GM21390 (cell line): Measurements from ENCODE around the gene GFOD2.

Experiments used
- ATAC-seq: cut with Tn5 transposase; IDR thresholded peaks from one replicate; pipeline ENCODE4 v1.9.1; 2021; ENCODE audit not compliant: unreplicated experiment

GFOD2 gene

GRCh38 chr16:67673712-67674580 lies 45.2 kb downstream of the GFOD2 start:
- ATAC-seq: no peak

GRCh38 chr16:67672739-67673662 lies 46.1 kb downstream of the GFOD2 start:
- ATAC-seq: no peak

- no peak for ATAC-seq
These were observed 46.8 kb downstream of the GFOD2 start for GRCh38 chr16:67672306-67672705.

DNA sequence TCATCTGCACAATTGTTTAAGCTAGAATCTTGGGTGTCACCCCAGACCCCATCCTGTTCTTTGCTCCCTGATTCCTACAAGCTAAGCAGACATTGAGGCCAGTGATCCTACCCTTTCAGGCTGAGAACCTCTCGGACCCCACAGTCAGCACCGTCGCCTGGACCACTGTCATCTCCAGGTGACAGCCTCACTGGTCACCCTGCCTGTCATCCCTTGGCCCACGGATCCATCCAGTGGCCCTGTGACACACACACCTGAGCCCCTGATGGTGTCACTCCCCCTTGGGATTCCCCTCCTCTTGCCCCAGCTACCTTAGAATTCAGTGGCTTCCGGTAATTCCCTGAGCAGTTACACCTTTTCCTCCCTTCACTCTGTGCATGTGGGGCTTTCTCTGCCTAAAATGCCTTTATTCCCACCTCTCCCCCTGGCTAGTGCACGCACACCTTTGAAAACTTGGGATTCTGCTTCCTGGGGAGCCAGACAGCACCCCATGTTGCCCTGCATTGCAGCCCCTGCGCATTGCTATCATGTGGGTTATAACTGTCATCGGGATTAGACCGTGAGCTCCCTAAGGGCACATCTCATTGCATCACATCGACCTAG lies 49.5 kb downstream of the GFOD2 start:
- ATAC-seq: no peak

GRCh38 chr16:67668495-67669157 lies 50.5 kb downstream of the GFOD2 start:
- ATAC-seq: no peak

DNA sequence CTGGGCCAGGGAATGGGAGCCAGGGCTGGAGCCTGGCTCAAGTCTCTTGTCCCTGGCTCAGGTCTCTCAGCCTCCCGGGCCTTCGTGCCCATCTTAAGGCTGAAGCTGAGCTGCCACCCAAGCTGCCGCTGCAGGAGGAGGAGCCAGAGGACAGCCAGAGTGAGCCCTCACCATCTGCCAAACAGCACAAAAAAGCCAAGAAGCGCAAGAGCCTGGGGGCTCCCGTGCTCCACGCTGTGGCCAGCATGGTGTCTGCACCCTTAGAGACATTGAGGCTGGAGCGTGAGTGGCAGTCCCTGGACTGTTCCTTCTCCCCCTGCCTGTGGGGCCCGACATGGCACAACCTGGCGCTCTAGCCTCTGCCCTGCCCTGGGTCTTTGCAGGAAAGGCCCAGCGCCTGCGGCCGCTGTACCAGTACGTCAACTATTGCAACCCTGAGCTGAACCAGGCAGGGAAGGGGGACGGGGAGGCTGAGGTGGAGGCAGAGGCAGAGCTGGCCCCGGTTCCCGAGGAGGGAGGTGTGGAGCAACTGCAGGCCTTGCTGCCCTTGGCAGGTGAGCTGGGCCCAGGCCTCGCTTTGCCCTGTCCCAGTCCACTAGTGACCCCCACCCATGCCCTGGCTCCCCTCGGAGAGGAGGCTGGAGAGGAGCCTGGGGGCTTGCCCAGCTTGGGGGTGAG lies 51.2 kb downstream of the GFOD2 start:
- peak; percentile 64 for ATAC-seq

DNA sequence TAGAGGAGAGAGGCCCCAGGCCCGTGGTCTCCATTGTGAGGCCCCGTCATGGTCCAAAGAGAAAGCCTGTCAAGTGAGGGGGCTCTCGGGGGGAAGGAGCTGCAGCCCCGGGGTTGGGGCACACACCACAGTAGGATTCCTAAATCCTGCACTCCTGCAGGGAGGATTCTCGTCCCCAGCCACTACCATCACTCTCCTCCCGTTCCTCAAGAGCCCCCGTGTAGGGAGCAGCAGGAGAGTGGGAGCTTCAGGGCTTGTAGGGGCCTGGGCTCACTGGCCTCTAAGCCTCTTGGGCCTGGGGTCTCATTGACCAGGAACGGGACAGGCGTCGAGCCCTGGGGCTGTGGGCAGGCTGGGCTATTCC lies 51.7 kb downstream of the GFOD2 start:
- no peak for ATAC-seq

GRCh38 chr16:67666559-67667452 lies 52.3 kb downstream of the GFOD2 start, which contains the start of the genes C16orf86 and ENKD1:
Gene C16orf86, plus strand, starts transcription at chr16:67666814. Its CDS starts 157 bp downstream, at chr16:67666971.
Gene ENKD1, minus strand, starts transcription at chr16:67666750. Its CDS starts 308 bp downstream, at chr16:67666442.
- peak; percentile 54 for ATAC-seq

DNA sequence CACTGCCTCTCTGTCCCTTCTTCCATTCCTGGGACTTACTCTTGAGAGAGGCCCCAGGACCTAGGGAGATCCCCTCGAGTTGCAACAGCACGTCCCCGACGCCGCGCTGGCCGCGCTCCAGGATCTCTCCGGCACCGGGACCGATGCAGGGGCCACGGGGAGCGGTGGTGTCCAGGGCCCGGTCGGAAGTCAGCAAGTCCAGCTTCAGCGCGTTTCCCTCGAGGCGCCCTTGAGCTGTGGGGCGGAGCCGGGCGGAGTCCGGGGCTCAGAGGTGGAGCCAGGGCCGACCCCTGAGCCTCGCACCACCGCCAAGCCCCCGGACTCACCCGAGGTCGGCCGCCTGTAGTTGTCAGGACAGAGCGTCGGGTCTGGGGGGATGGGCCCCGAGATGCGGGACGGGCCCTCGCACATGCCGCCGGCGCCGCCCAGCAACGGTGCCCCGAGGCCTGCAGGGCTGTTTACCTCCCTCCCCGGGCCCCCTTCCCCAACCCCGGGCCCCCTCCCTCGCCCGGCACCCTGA lies 53.0 kb downstream of the GFOD2 start:
- peak; percentile 9 for ATAC-seq

DNA sequence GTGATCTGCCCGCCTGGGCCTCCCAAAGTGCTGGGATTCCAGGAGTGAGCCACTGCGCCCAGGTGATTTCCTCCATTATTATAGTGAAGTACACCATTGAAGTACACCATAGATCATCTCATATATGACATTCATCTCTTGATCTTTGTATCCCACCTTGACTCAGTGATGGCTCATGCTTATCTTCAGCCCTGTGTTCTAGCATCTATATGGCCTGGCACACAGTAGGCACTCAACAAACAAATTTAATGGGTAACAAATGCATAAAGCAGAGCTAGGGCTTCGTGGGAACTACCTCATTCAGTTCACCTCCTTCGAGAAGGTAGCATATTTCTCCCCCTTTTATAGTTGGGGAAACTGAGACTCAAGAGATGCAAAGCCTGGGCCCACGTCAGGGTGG lies 53.5 kb downstream of the GFOD2 start:
- ATAC-seq: no peak

- ATAC-seq: no peak
These were observed 54.2 kb downstream of the GFOD2 start for GRCh38 chr16:67664871-67665270.

DNA sequence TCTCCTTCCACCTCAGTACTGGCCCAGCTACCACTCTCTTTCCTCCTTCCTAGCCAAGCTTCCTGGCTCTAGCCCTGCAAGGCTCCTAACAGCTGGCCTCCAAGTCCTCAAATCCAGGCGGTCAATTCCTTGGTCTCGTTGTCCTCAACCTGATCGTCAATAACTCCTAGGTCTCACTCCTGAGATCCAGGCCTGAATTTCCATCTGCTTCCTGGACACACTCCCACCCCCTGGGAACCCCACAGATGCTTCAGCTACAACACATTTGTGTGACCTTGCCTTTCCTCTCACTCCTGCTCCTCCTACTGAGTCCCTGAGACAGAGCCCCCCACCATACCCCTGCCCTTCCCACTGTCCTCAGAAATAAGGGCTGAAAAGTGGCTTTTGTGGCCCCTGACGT lies 54.9 kb downstream of the GFOD2 start:
- no peak for ATAC-seq

DNA sequence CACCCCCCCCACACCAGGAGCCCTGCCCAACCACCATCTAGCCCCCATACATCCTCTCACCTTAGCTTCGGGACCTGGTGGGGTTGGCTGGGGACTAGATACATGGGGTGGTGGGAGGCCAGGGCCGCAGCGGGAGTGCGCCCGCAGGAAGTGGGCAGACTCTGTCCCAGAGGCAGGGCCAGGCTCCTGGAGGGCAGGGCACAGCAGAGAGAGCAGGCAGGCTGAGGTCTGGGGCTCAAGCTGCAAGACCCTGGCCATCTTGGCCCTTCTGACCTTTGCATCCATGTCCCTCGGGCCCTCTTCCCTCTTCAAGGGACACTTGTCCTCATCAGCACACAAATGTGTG lies 55.3 kb downstream of the GFOD2 start:
- ATAC-seq: no peak

- no peak for ATAC-seq
These were observed 55.8 kb downstream of the GFOD2 start for GRCh38 chr16:67663151-67663876.

GRCh38 chr16:67662653-67663010 lies 56.5 kb downstream of the GFOD2 start:
- ATAC-seq: no peak

DNA sequence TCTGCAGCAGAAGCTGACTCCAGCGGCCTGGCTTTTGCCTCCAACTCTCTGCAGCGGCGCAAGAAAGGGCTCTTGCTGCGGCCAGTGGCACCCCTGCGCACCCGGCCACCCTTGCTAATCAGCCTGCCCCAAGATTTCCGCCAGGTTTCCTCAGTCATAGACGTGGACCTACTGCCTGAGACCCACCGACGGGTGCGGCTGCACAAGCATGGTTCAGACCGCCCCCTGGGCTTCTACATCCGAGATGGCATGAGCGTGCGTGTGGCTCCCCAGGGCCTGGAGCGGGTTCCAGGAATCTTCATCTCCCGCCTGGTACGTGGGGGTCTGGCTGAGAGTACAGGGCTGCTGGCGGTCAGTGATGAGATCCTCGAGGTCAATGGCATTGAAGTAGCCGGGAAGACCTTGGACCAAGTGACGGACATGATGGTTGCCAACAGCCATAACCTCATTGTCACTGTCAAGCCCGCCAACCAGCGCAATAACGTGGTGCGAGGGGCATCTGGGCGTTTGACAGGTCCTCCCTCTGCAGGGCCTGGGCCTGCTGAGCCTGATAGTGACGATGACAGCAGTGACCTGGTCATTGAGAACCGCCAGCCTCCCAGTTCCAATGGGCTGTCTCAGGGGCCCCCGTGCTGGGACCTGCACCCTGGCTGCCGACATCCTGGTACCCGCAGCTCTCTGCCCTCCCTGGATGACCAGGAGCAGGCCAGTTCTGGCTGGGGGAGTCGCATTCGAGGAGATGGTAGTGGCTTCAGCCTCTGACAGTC lies 57.0 kb downstream of the GFOD2 start:
- no peak for ATAC-seq

DNA sequence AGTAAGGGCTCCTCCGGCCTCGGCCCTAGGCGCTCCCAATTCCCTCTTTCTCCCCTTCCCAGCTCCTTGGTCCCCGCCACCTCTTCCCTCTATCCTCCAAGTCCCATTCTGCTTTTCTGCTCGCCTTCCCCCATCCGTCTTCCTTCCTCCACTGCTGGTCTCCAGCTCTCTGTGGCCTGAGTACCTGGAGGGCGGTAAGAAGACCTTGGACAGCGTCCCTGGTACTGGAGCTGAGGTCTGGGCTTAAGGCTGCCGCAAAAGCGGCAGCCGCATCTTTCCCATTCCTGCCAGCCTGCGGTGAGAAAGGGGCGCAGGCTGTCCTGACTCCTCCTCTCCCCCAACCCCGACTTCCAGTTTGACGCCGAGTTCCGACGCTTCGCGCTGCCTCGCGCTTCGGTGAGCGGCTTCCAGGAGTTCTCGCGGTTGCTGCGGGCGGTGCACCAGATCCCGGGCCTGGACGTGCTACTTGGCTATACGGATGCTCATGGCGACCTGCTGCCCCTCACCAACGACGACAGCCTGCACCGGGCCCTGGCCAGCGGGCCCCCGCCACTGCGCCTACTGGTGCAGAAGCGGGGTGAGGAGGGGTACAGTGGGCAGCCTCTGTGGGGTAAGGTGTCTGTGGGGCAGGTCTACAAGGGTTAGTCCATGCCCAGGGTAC lies 57.9 kb downstream of the GFOD2 start:
- ATAC-seq: no peak
